Activated CD4-positive, alpha-beta memory T cell treated with anti-CD3 and anti-CD28 coated beads, Interleukin-2, amount 10 ng/mL, durations not matched to agents 7 days and 5 days (primary cell): Measurements from ENCODE around the gene C2. TPM values are rescaled to one million over a fixed set of nuclear protein-coding genes. Genes with fewer than 3 reads are reported as not detected.
"Not testable (repeated sequence)": the region's sequence is repeated elsewhere in the genome, so short reads cannot be mapped to it uniquely, and the experiment has no call there.

ENCODE experiments used
- CTCF ChIA-PET: fragments of 350-600 bp; sonication (Branson Sonifier 250); formaldehyde crosslinking; loops from one replicate; lab custom pipeline; 2021; ENCODE audit warnings: antibody characterized with exemption, inconsistent platforms; lab: Charles Lee
- POLR2A ChIA-PET: fragments of 350-600 bp; sonication (Branson Sonifier 250); formaldehyde crosslinking; loops from one replicate; lab custom pipeline; 2021; ENCODE audit warnings: antibody characterized with exemption; lab: Charles Lee
- DNase-seq: peaks from one replicate; pipeline ENCODE4 v3.0.0-alpha.2; 2020
- H3K27ac Mint-ChIP-seq: one replicate; pipeline ENCODE4 v1.8.0; 2021; ENCODE audit warnings: mild to moderate bottlenecking, mixed read lengths
- H3K27me3 Mint-ChIP-seq: one replicate; pipeline ENCODE4 v1.8.0; 2021; ENCODE audit warnings: mixed read lengths
- H3K36me3 Mint-ChIP-seq: one replicate; pipeline ENCODE4 v1.8.0; 2021; ENCODE audit warnings: low read depth, mixed read lengths
- H3K4me1 Mint-ChIP-seq: one replicate; pipeline ENCODE4 v1.8.0; 2021; ENCODE audit warnings: mixed read lengths
- H3K4me3 Mint-ChIP-seq: one replicate; pipeline ENCODE4 v1.8.0; 2021; ENCODE audit warnings: mild to moderate bottlenecking, mixed read lengths
- H3K9me3 Mint-ChIP-seq: one replicate; pipeline ENCODE4 v1.8.0; 2021; ENCODE audit warnings: mixed read lengths
- total RNA-seq, 2 experiments: library from RNA; stranded (reverse); gene quantifications; one replicate each; pipeline ENCODE4 v1.2.3, GENCODE V29; 2021

The C2 gene
- total RNA-seq, 2 experiments from 2014 or later: 0.45 to 1.0 TPM

- CTCF ChIA-PET: interaction anchor here (1.1 kb wide), 1 partner anchor 17 kb away, joined by 3 read pairs; no protein-coding TSS in a partner anchor
- H3K27me3 Mint-ChIP-seq: no peaks in the 10 kb centered on the region
- POLR2A ChIA-PET: interaction anchor here (8.3 kb wide), 1 partner anchor 9 kb away, joined by 162 read pairs; the partner anchor contains the start of genes NELFE and SKIC2
- H3K9me3 Mint-ChIP-seq: no peaks in the 10 kb centered on the region
- H3K27ac Mint-ChIP-seq: no peak overlapping the region
- H3K4me3 Mint-ChIP-seq: no peak overlapping the region
- peaks cover 43% of the 10 kb centered on the region for H3K4me1 Mint-ChIP-seq
- no peak for DNase-seq
- peaks cover 58% of the 10 kb centered on the region for H3K36me3 Mint-ChIP-seq
Measured at GRCh38 chr6:31968791-31969711, 41.5 kb downstream of the C2 start.

- Mint-ChIP-seq H3K4me3 (peak overlapping the region; percentile 44), H3K9me3 (no peaks in the 10 kb centered on the region), H3K27ac (peak overlapping the region; percentile 65), H3K27me3 (no peaks in the 10 kb centered on the region), H3K36me3 (peaks cover 51% of the 10 kb centered on the region), H3K4me1 (peaks cover 45% of the 10 kb centered on the region)
- DNase-seq: no peak
- ChIA-PET CTCF (interaction anchor here (1.1 kb wide), 1 partner anchor 18 kb away, joined by 3 read pairs; no protein-coding TSS in a partner anchor), POLR2A (interaction anchor here (1.3 to 8.3 kb wide), 3 partner anchors 10 to 72 kb away, joined by 3 to 162 read pairs (median 22); partner anchors contain the start of genes EHMT2, NELFE and SKIC2)
Measured at GRCh38 chr6:31969712-31970603, 42.4 kb downstream of the C2 start.

GRCh38 chr6:31970604-31971271 is 43.2 kb downstream of the C2 start:
- ChIA-PET CTCF (interaction anchor here (1.2 to 3.0 kb wide), 4 partner anchors 10 to 107 kb away, joined by 3 to 13 read pairs (median 10); partner anchors contain the start of genes NELFE, NEU1 and SKIC2), POLR2A (interaction anchor here (1.2 to 8.3 kb wide), 8 partner anchors 11 to 235 kb away, joined by 3 to 162 read pairs (median 6); partner anchors contain the start of genes ATF6B, CLIC1, EHMT2 and NELFE)
- peak overlapping the region; percentile 97 for H3K4me3 Mint-ChIP-seq
- peaks cover 45% of the 10 kb centered on the region for H3K4me1 Mint-ChIP-seq
- peak overlapping the region; percentile 99 for H3K27ac Mint-ChIP-seq
- H3K36me3 Mint-ChIP-seq: peaks cover 46% of the 10 kb centered on the region
- no peaks in the 10 kb centered on the region for H3K9me3 Mint-ChIP-seq
- DNase-seq: no peak
- H3K27me3 Mint-ChIP-seq: no peaks in the 10 kb centered on the region

GRCh38 chr6:31971279-31971992 is 43.9 kb downstream of the C2 start:
- POLR2A ChIA-PET: interaction anchor here (0.7 to 8.3 kb wide), 23 partner anchors 12 to 1000 kb away, joined by 3 to 162 read pairs (median 4); partner anchors contain the start of genes ATF6B, CFB, CLIC1 and CSNK2B
- Mint-ChIP-seq H3K27ac (peak overlapping the region; percentile 99), H3K27me3 (no peaks in the 10 kb centered on the region), H3K4me1 (peaks cover 45% of the 10 kb centered on the region), H3K36me3 (peaks cover 39% of the 10 kb centered on the region), H3K9me3 (no peaks in the 10 kb centered on the region), H3K4me3 (peak overlapping the region; percentile 97)
- DNase-seq: no peak
- CTCF ChIA-PET: interaction anchor here (0.6 to 3.0 kb wide), 8 partner anchors 11 to 1238 kb away, joined by 3 to 13 read pairs (median 4); partner anchors contain the start of genes NELFE, NEU1 and SKIC2

GRCh38 chr6:31971993-31972708 is 44.6 kb downstream of the C2 start, which contains the start of gene DXO:
DXO (minus strand) TSS chr6:31972138; CDS start chr6:31971675, 463 bp downstream.
- POLR2A ChIA-PET: interaction anchor here (0.7 to 8.3 kb wide), 24 partner anchors 12 to 1000 kb away, joined by 3 to 162 read pairs (median 4); partner anchors contain the start of genes ATF6B, CFB, CLIC1 and CSNK2B
- Mint-ChIP-seq H3K27me3 (no peaks in the 10 kb centered on the region), H3K36me3 (peaks cover 33% of the 10 kb centered on the region), H3K9me3 (no peaks in the 10 kb centered on the region), H3K27ac (peak within 1 kb of the TSS; percentile 99), H3K4me3 (peak within 1 kb of the TSS; percentile 97), H3K4me1 (peaks cover 45% of the 10 kb centered on the region)
- CTCF ChIA-PET: interaction anchor here (0.6 to 3.0 kb wide), 8 partner anchors 12 to 1238 kb away, joined by 3 to 13 read pairs (median 4); partner anchors contain the start of genes NELFE, NEU1 and SKIC2
- DNase-seq: peak; percentile 98

GRCh38 chr6:31972709-31973350 is 45.3 kb downstream of the C2 start:
- H3K4me3 Mint-ChIP-seq: peak overlapping the region; percentile 97
- peak overlapping the region; percentile 99 for H3K27ac Mint-ChIP-seq
- ChIA-PET POLR2A (interaction anchor here (1.0 to 8.3 kb wide), 14 partner anchors 13 to 998 kb away, joined by 3 to 162 read pairs (median 4); partner anchors contain the start of genes CFB, CSNK2B, DDX39B and EHMT2), CTCF (interaction anchor here (1.2 to 3.0 kb wide), 4 partner anchors 14 to 109 kb away, joined by 3 to 13 read pairs (median 10); partner anchors contain the start of genes NELFE, NEU1 and SKIC2)
- peaks cover 45% of the 10 kb centered on the region for H3K4me1 Mint-ChIP-seq
- H3K36me3 Mint-ChIP-seq: peaks cover 26% of the 10 kb centered on the region
- no peaks in the 10 kb centered on the region for H3K27me3 Mint-ChIP-seq
- DNase-seq: no peak
- no peaks in the 10 kb centered on the region for H3K9me3 Mint-ChIP-seq

GRCh38 chr6:31976065-31976464 is 48.5 kb downstream of the C2 start:
- peaks cover 33% of the 10 kb centered on the region for H3K4me1 Mint-ChIP-seq
- H3K27me3 Mint-ChIP-seq, CTCF ChIA-PET, H3K36me3 Mint-ChIP-seq, H3K9me3 Mint-ChIP-seq, H3K4me3 Mint-ChIP-seq, H3K27ac Mint-ChIP-seq, DNase-seq: not testable (repeated sequence)
- POLR2A ChIA-PET: interaction anchor here (8.3 kb wide), 1 partner anchor 16 kb away, joined by 162 read pairs; the partner anchor contains the start of genes NELFE and SKIC2

GRCh38 chr6:31977816-31978431 is 50.4 kb downstream of the C2 start:
- DNase-seq: no peak
- Mint-ChIP-seq H3K27me3 (no peaks in the 10 kb centered on the region), H3K4me1 (peaks cover 19% of the 10 kb centered on the region), H3K27ac (no peak overlapping the region), H3K4me3 (no peak overlapping the region), H3K9me3 (no peaks in the 10 kb centered on the region), H3K36me3 (peaks cover 4% of the 10 kb centered on the region)
- ChIA-PET CTCF (interaction anchor here (0.6 to 1.4 kb wide), 2 partner anchors 26 to 49 kb away, joined by 4 to 5 read pairs; no protein-coding TSS in a partner anchor), POLR2A (no interaction called here)

GRCh38 chr6:31978831-31979230 is 51.3 kb downstream of the C2 start:
- Mint-ChIP-seq H3K9me3 (no peaks in the 10 kb centered on the region), H3K27ac (peak overlapping the region; percentile 40), H3K4me1 (peaks cover 10% of the 10 kb centered on the region), H3K4me3 (no peak overlapping the region), H3K27me3 (no peaks in the 10 kb centered on the region), H3K36me3 (no peaks in the 10 kb centered on the region)
- CTCF ChIA-PET: interaction anchor here (0.6 to 1.4 kb wide), 2 partner anchors 27 to 50 kb away, joined by 4 to 5 read pairs; no protein-coding TSS in a partner anchor
- DNase-seq: no peak
- POLR2A ChIA-PET: no interaction called here
